GM04503 (cell line): ENCODE data around the gene STRC.
"Not testable (repeated sequence)": the region's sequence is repeated elsewhere in the genome, so short reads cannot be mapped to it uniquely, and the experiment has no call there.

Source experiments
- DNase-seq: peaks from one replicate; pipeline ENCODE4 v3.0.0-alpha.2; 2012; ENCODE audit warnings: low read depth

The STRC gene

GRCh38 chr15:43563793-43564192 lies 54.8 kb downstream of the STRC start:
- not testable (repeated sequence) for DNase-seq

GRCh38 chr15:43562753-43563152 lies 55.8 kb downstream of the STRC start:
- DNase-seq, result not testable (repeated sequence)

- DNase-seq, result no peak
These were observed 65.6 kb downstream of the STRC start for GRCh38 chr15:43552986-43553385.

GRCh38 chr15:43552256-43552655 lies 66.3 kb downstream of the STRC start:
- no peak for DNase-seq

- DNase-seq, result peak; percentile 92
These were observed 67.9 kb downstream of the STRC start for GRCh38 chr15:43550527-43551363.
